GM23338 (cell line): ENCODE data around the gene DDX5. TPM values are rescaled to one million over a fixed set of nuclear protein-coding genes. Genes with fewer than 3 reads are reported as not detected.

Source experiments
- ATAC-seq: fragments of 200-7000 bp; cut with Tn5 transposase; 3 replicates; pipeline ENCODE4 v1.9.1; 2020
- DNase-seq: peaks from one replicate; pipeline ENCODE4 v3.0.0-alpha.2; 2015; ENCODE audit warnings: low spot score
- H2AFZ ChIP-seq: fragments of 200-600 bp; sonication (generic); 2 replicates; pipeline ENCODE4 v1.8.0; 2016; ENCODE audit warnings: antibody characterized with exemption, mild to moderate bottlenecking, moderate library complexity
- H3F3A ChIP-seq: fragments of 200-600 bp; sonication (generic); replicated peaks from 2 replicates; pipeline ENCODE4 v1.8.0; 2017; ENCODE audit warnings: antibody characterized with exemption, mixed run types, low read depth
- H3K27ac ChIP-seq: fragments of 200-600 bp; sonication (generic); 2 replicates; pipeline ENCODE4 v1.6.1; 2016; ENCODE audit warnings: low read depth
- H3K27me3 ChIP-seq: fragments of 200-600 bp; sonication (generic); 2 replicates; pipeline ENCODE4 v1.8.0; 2016; ENCODE audit warnings: mild to moderate bottlenecking, mixed run types, moderate library complexity; ENCODE audit not compliant: insufficient read depth
- H3K36me3 ChIP-seq: fragments of 200-600 bp; sonication (generic); 2 replicates; pipeline ENCODE4 v1.8.0; 2016; ENCODE audit warnings: mild to moderate bottlenecking; ENCODE audit not compliant: insufficient read depth
- H3K4me1 ChIP-seq: fragments of 200-600 bp; sonication (generic); 2 replicates; pipeline ENCODE4 v1.8.0; 2016; ENCODE audit warnings: mild to moderate bottlenecking, moderate library complexity; ENCODE audit not compliant: insufficient read depth
- H3K4me2 ChIP-seq: fragments of 200-600 bp; sonication (generic); 2 replicates; pipeline ENCODE4 v1.7.1; 2017; ENCODE audit warnings: mixed run types
- H3K4me3 ChIP-seq: fragments of 200-600 bp; sonication (generic); 2 replicates; pipeline ENCODE4 v1.6.1; 2016; ENCODE audit warnings: mixed run types
- H3K79me2 ChIP-seq: fragments of 200-600 bp; sonication (generic); replicated peaks from 2 replicates; pipeline ENCODE4 v1.8.0; 2017; ENCODE audit warnings: mild to moderate bottlenecking; ENCODE audit not compliant: insufficient read depth
- H3K9me2 ChIP-seq: fragments of 200-600 bp; sonication (generic); 2 replicates; pipeline ENCODE4 v1.8.0; 2017; ENCODE audit not compliant: insufficient read depth
- H4K20me1 ChIP-seq: fragments of 200-600 bp; sonication (generic); replicated peaks from 2 replicates; pipeline ENCODE4 v1.8.0; 2017; ENCODE audit warnings: mild to moderate bottlenecking; ENCODE audit not compliant: insufficient read depth
- H3K27ac Mint-ChIP-seq: 2 replicates; pipeline ENCODE4 v1.8.0; 2020; ENCODE audit warnings: inconsistent platforms, mild to moderate bottlenecking, moderate library complexity, mixed read lengths
- H3K27me3 Mint-ChIP-seq: 3 replicates; pipeline ENCODE4 v1.8.0; 2022; ENCODE audit warnings: low read depth, mild to moderate bottlenecking, moderate library complexity, mixed read lengths, inconsistent platforms; ENCODE audit not compliant: insufficient read depth, poor library complexity
- H3K36me3 Mint-ChIP-seq: 3 replicates; pipeline ENCODE4 v1.8.0; 2021; ENCODE audit warnings: low read depth, mild to moderate bottlenecking, inconsistent platforms, moderate library complexity, mixed read lengths
- H3K4me1 Mint-ChIP-seq: 3 replicates; pipeline ENCODE4 v1.8.0; 2020; ENCODE audit warnings: mild to moderate bottlenecking, inconsistent platforms, mixed read lengths
- H3K4me3 Mint-ChIP-seq: 3 replicates; pipeline ENCODE4 v1.8.0; 2021; ENCODE audit warnings: moderate library complexity, mild to moderate bottlenecking, inconsistent platforms, mixed read lengths
- H3K9me3 Mint-ChIP-seq: 3 replicates; pipeline ENCODE4 v1.8.0; 2020; ENCODE audit warnings: moderate library complexity, mild to moderate bottlenecking, inconsistent platforms, mixed read lengths
- EZH2 ChIP-seq: fragments of 200-600 bp; sonication (generic); IDR thresholded peaks from one replicate; pipeline ENCODE4 v1.8.0; 2017; ENCODE audit warnings: antibody characterized with exemption, mild to moderate bottlenecking, low read depth; ENCODE audit not compliant: unreplicated experiment
- EZH2phosphoT487 ChIP-seq: fragments of 200-600 bp; sonication (generic); IDR thresholded peaks from one replicate; pipeline ENCODE4 v1.8.1; 2018; ENCODE audit warnings: antibody characterized with exemption; ENCODE audit not compliant: unreplicated experiment
- POLR2AphosphoS5 ChIP-seq: IDR thresholded peaks from 2 replicates; pipeline ENCODE4 v1.6.1; 2016; ENCODE audit warnings: antibody characterized with exemption, low read depth
- STAT1 ChIP-seq: IDR thresholded peaks from one replicate; pipeline ENCODE4 v1.6.1; 2016; ENCODE audit warnings: antibody characterized with exemption; ENCODE audit not compliant: unreplicated experiment
- ZNF114 ChIP-seq: fragments of 250-450 bp; sonication (Bioruptor Pico); IDR thresholded peaks from 2 replicates; pipeline ENCODE4 v1.5.0; 2020; ENCODE audit warnings: mild to moderate bottlenecking, moderate library complexity
- polyA plus RNA-seq: library from polyadenylated mRNA; unstranded; fragments of >200 nt; fragmentation: Nextera tagmentation; extraction: Ambion mirVana; gene quantifications from 2 replicates; pipeline ENCODE4 v1.2.1, GENCODE V29; 2016
- total RNA-seq: library from RNA; depleted of rRNA; stranded (reverse); fragments of >200 nt; shearing (Covaris generic); gene quantifications from 2 replicates; pipeline ENCODE4 v1.2.3, GENCODE V29; 2014
- TF ChIP-seq, protein P1 (sequence below): fragments of 250-450 bp; sonication (Bioruptor Pico); IDR thresholded peaks from 2 replicates; pipeline ENCODE4 v1.5.0; 2020; ENCODE audit warnings: mild to moderate bottlenecking, moderate library complexity
- TF ChIP-seq, protein P2 (sequence below): IDR thresholded peaks from 2 replicates; pipeline ENCODE4 v1.6.1; 2016; ENCODE audit warnings: antibody characterized with exemption

DDX5 gene
- total and polyA plus RNA-seq, 2 experiments from 2014 or later, result 400 to 447 TPM

DNA sequence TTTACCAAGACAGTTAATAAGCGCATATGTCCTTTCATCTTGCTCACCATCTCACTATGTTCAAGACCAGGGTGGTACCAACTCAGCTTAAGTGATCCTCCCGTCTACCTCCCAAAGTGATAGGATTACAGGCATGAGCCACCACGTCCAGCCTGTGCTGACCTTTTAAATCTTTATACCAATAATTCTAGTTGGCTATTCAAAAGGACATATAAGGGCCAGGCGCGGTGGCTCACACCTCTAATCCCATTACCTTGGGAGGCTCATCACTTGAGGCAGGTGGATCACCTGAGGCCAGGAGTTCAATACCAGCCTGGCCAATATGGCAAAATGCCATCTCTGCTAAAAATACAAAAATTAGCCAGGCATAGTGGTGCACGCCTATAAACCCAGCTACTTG lies 3.1 kb upstream of the DDX5 start (continued):
- TF ChIP-seq, protein P1, sequence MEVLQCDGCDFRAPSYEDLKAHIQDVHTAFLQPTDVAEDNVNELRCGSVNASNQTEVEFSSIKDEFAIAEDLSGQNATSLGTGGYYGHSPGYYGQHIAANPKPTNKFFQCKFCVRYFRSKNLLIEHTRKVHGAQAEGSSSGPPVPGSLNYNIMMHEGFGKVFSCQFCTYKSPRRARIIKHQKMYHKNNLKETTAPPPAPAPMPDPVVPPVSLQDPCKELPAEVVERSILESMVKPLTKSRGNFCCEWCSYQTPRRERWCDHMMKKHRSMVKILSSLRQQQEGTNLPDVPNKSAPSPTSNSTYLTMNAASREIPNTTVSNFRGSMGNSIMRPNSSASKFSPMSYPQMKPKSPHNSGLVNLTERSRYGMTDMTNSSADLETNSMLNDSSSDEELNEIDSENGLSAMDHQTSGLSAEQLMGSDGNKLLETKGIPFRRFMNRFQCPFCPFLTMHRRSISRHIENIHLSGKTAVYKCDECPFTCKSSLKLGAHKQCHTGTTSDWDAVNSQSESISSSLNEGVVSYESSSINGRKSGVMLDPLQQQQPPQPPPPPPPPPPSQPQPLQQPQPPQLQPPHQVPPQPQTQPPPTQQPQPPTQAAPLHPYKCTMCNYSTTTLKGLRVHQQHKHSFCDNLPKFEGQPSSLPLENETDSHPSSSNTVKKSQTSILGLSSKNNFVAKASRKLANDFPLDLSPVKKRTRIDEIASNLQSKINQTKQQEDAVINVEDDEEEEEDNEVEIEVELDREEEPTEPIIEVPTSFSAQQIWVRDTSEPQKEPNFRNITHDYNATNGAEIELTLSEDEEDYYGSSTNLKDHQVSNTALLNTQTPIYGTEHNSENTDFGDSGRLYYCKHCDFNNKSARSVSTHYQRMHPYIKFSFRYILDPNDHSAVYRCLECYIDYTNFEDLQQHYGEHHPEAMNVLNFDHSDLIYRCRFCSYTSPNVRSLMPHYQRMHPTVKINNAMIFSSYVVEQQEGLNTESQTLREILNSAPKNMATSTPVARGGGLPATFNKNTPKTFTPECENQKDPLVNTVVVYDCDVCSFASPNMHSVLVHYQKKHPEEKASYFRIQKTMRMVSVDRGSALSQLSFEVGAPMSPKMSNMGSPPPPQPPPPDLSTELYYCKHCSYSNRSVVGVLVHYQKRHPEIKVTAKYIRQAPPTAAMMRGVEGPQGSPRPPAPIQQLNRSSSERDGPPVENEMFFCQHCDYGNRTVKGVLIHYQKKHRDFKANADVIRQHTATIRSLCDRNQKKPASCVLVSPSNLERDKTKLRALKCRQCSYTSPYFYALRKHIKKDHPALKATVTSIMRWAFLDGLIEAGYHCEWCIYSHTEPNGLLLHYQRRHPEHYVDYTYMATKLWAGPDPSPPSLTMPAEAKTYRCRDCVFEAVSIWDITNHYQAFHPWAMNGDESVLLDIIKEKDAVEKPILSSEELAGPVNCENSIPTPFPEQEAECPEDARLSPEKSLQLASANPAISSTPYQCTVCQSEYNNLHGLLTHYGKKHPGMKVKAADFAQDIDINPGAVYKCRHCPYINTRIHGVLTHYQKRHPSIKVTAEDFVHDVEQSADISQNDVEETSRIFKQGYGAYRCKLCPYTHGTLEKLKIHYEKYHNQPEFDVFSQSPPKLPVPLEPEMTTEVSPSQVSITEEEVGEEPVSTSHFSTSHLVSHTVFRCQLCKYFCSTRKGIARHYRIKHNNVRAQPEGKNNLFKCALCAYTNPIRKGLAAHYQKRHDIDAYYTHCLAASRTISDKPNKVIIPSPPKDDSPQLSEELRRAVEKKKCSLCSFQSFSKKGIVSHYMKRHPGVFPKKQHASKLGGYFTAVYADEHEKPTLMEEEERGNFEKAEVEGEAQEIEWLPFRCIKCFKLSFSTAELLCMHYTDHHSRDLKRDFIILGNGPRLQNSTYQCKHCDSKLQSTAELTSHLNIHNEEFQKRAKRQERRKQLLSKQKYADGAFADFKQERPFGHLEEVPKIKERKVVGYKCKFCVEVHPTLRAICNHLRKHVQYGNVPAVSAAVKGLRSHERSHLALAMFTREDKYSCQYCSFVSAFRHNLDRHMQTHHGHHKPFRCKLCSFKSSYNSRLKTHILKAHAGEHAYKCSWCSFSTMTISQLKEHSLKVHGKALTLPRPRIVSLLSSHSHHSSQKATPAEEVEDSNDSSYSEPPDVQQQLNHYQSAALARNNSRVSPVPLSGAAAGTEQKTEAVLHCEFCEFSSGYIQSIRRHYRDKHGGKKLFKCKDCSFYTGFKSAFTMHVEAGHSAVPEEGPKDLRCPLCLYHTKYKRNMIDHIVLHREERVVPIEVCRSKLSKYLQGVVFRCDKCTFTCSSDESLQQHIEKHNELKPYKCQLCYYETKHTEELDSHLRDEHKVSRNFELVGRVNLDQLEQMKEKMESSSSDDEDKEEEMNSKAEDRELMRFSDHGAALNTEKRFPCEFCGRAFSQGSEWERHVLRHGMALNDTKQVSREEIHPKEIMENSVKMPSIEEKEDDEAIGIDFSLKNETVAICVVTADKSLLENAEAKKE (CRISPR knock-in tag), result no peak

DNA sequence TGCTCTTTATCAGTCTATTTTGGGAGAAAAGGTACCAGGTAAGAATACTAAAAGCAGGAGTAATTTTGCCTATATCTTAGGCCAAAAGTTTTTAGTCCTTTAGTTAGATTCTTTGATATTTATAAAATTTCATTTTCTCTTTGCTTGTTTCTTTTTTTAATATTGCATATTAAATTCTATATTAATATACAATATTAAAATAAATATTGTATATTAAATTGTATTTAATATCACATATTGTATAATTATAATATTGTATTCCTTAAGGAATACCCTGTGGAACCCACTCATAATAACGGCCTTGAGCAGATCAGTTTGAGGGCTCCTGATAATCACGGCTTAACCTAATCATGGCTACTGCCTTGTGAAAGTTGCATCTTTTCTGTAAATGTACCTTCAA lies 2.6 kb upstream of the DDX5 start:
- H3K4me1 Mint-ChIP-seq, result peaks cover 43% of the 10 kb centered on the region
- peaks cover 4% of the 10 kb centered on the region; the same call in 1 of the 3 replicates for H3K9me3 Mint-ChIP-seq
- H3K27ac Mint-ChIP-seq, result no peak overlapping the region
- Histone ChIP-seq H3K4me3 (peak overlapping the region; percentile 100), H3K4me1 (peaks cover 16% of the 10 kb centered on the region), H3K27me3 (no peaks in the 10 kb centered on the region), H3K9me2 (no peaks in the 10 kb centered on the region), H4K20me1 (peaks cover 32% of the 10 kb centered on the region), H3K36me3 (peaks cover 50% of the 10 kb centered on the region), H3K4me2 (peak overlapping the region; percentile 85), H2AFZ (no peak overlapping the region), H3F3A (peaks cover 9% of the 10 kb centered on the region; the same call in 1 of the 2 replicates), H3K79me2 (peaks cover 92% of the 10 kb centered on the region), H3K27ac (no peak overlapping the region)
- peak overlapping the region; percentile 99 for H3K4me3 Mint-ChIP-seq
- ATAC-seq (no peak), DNase-seq (no peak)
- peaks cover 83% of the 10 kb centered on the region for H3K36me3 Mint-ChIP-seq
- peaks cover 24% of the 10 kb centered on the region for H3K27me3 Mint-ChIP-seq
- TF ChIP-seq EZH2 (no peak), ZNF114 (CRISPR knock-in tag) (no peak), EZH2phosphoT487 (no peak), POLR2AphosphoS5 (no peak), STAT1 (no peak)
- TF ChIP-seq, protein P2, sequence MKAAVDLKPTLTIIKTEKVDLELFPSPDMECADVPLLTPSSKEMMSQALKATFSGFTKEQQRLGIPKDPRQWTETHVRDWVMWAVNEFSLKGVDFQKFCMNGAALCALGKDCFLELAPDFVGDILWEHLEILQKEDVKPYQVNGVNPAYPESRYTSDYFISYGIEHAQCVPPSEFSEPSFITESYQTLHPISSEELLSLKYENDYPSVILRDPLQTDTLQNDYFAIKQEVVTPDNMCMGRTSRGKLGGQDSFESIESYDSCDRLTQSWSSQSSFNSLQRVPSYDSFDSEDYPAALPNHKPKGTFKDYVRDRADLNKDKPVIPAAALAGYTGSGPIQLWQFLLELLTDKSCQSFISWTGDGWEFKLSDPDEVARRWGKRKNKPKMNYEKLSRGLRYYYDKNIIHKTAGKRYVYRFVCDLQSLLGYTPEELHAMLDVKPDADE, result no peak
- TF ChIP-seq, protein P1 (CRISPR knock-in tag), result no peak
